HG02943 (cell line): ENCODE data around the gene MAP3K3.
A peak's percentile ranks its signal among the peaks of the same experiment; 100 is the strongest.

Experiments used
- ATAC-seq: cut with Tn5 transposase; IDR thresholded peaks from one replicate; pipeline ENCODE4 v1.9.1; 2021; ENCODE audit warnings: mild to moderate bottlenecking, low read depth, moderate library complexity; ENCODE audit not compliant: unreplicated experiment

Gene MAP3K3

DNA sequence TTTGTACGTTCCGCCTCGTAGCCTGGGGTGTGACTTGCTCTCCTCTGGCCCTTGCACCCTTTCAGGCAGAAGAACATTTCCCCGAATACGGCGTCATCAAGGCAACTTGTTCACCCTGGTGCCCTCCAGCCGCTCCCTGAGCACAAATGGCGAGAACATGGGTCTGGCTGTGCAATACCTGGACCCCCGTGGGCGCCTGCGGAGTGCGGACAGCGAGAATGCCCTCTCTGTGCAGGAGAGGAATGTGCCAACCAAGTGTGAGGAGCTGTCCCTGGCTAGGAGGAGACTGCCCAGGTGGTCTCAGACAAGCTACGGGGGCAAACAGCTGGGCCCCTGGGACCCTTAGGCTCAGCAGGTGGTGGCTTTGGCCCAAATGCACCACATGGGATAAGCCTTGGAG is 67.3 kb downstream of the MAP3K3 start:
- no peak for ATAC-seq

DNA sequence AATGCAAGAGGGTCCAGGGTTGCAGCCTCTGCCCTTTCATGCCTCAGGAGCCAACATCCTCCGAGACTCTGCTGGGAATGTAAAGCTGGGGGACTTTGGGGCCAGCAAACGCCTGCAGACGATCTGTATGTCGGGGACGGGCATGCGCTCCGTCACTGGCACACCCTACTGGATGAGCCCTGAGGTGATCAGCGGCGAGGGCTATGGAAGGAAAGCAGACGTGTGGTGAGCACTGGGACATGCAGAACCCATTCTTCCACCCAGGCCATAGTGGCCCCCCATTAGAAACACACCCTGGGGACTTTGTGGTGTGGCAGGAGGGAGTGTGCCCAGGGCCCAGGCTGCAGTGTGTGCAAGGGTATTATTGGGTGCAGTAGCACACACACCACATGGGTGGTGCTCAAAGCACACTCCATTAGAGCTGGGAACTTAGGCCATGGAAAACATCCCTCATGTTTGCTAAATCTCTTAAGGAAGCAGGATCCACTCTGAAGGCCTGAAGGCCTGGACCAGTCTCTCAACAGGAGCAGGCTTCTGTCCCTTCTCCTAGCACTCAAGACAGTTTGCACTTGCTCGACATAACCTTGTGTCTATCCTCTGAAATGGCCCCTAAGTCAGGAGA is 70.1 kb downstream of the MAP3K3 start:
- no peak for ATAC-seq

DNA sequence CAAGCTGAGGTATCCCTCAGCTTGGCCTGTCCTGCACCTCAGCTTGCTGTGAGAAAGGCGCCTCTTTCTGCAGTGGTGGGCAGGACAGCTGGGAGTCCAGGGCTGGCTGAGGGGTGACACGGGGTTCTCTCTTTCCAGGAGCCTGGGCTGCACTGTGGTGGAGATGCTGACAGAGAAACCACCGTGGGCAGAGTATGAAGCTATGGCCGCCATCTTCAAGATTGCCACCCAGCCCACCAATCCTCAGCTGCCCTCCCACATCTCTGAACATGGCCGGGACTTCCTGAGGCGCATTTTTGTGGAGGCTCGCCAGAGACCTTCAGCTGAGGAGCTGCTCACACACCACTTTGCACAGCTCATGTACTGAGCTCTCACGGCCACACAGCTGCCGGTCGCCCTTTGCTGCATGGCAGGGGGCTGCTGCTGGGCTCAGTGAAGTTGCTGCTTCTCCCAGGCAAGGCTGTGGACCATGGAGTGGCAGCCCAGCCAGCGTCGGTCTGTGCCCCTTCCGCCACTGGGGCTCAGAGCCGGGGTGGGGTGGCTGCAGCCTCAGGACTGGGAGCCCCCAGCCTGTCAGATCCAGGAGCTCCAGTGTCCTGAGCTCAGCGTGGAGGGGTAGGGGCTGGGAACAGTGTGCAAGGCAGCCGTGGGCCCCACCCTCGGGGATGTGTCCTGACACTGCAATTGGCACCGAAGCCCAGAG is 71.3 kb downstream of the MAP3K3 start:
- ATAC-seq = no peak

DNA sequence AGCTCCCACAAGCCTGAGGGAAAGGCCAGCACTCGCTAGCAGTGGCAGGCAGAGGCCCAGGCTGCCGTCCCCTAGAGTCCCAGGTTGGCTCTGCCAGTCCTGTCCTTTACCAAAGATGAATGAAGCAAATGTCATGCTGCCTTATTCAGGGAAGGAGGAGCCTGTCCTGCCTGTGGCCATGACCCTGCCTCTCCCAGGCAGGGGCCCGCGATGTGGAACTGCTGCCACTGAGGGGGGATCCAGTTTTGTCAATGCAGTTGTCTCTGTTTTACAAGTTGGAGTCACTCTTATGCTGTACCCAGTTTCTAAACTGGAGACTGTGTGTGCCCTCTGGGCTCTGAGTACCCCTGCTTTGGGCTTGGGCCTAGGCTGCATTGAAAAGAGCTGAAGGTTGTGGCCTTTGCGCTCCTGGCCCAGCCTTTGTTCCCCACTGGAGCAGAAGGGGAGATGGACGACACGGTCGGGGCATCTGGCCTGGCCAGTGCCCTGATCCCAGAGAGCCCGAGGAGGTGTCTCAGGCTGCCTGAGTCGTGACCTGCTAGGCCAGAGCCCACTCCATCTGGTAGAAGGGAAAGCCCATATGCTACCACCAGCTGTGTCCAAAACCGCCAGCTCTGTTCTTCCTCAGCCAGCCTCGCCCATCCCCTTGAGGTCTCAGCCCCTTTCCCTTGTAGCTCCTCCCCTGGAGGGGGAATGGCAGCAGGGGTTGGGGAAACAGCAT is 72.2 kb downstream of the MAP3K3 start:
- no peak for ATAC-seq

DNA sequence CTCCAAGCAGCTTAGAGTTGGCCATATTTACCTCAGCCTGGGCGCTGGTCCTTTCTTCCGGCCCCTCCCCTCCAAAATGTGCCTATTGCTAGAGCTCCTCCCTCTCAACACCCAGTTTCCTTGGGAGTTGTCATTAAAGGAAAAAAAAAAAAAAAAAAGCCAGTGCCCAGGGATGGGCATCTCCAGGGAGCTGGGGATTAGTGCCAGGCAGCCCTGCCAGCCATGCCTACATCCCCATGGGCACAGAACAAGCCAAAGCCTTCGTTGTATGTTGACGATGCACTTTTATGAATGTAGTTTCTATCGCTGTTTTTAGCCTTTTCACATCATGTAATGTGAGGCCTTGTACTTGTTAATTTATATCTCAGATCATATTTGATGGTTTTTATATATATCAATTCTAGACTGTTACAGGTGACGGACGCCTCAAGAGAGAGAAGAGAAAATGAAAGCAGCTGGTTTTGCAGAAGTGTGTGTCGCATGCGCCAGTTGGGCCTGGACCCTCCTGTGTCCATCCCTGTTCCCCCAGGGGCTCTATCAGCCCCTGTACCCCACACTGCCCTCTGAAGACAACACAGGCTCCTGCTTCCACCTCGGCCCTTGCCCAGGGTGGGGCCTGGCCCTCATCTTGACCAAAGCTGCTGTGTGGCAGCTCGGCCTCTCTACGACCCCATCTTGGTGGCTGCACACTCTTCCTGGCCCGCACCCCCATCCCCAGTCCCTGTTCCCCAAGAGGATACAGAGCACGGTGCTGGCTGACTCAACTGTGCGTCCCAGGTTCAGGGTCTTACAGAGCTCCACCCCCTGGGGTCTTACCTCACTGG is 72.9 kb downstream of the MAP3K3 start:
- ATAC-seq = no peak

DNA sequence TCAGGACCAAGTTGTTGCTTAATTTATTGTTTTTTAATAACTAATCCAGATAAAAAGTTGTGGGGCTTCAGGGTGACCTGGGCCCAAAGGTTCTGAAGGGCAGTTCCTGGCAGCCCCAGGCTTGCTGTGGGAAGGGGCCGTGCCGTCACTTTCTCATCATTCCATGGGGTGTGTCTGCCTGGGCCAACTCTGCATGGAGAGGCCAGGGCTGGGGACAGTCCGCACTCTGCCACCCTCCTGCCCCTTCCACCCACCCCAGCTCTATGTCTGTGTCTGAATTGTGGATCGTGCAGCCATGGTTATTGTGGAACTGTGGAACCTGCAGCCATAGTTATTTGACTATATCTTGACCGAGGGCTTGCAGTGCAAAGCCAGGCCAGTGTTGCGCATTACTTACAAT is 73.7 kb downstream of the MAP3K3 start:
- ATAC-seq = no peak

DNA sequence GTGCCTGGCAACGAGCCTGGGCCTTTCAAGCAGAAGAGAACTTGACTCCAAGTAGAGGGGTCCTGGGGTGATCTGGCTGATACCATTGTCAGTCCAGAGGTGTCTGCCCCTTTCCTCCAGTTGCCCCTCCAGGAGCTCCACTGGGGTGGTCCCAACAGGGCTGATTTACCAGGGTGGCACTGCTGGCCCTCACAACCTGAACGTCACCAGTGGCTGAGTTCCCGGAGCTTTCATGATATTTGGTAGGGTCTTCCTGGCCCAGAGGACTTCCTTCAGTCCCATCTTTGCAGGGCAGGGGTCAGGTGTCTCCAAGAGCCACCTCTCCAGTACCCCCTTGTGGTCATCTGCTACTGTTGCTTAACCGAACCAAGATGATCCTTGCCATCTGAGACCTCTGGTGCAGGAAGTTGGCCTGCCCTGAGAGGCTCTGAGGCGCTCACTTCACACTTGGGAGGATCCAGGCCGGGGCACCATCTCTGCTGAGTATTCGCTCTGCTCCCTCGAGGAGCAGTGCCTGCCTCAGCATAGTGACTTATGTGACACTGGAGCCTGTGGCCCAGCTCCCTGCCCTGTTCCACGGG is 74.3 kb downstream of the MAP3K3 start:
- no peak for ATAC-seq

DNA sequence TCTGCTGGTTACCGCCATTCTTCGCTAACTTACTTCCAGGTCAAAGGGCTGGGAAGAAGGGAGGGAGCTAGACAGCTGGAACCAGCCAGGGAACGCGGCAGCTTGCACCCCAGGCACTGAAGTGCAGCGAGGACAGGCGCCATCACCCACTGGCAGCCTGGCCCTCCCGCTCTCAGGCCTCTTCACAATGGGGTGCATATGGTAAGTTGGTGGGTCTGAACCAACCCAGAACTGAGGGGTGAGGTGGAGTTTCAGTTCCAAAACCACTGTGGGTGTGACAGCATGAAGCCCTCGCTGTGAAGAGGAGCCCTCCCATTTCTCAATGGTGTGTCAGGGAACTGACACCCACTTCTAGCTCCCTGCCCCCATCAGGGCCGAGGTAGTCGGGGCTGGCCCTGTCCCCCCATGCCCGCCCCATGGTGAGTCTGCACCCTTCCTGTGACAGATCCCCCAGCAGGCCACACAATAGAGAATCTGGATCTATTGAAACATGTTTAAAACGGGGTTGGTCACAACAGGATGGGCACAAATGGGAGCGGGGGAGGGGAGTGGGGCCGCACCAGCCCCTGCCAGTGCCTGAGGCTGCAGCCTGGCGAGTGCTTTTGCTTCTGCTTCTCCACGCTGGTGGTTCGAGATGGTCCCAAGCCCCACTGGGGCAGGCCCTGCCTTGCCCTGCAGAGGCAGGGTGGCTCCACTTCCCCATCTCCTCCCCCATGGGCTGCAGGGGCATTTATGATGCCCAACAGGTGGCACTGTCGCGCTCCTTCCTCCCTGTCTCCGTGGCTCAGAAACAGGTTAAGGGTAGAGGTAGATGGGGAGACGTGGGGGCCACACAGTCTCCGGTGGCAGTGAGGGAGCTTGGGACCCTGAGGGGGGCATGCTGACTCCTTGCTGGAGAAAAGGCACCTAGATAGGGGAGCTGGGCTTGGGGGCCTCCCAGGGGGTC is 75.4 kb downstream of the MAP3K3 start:
- peak; percentile 31 for ATAC-seq

DNA sequence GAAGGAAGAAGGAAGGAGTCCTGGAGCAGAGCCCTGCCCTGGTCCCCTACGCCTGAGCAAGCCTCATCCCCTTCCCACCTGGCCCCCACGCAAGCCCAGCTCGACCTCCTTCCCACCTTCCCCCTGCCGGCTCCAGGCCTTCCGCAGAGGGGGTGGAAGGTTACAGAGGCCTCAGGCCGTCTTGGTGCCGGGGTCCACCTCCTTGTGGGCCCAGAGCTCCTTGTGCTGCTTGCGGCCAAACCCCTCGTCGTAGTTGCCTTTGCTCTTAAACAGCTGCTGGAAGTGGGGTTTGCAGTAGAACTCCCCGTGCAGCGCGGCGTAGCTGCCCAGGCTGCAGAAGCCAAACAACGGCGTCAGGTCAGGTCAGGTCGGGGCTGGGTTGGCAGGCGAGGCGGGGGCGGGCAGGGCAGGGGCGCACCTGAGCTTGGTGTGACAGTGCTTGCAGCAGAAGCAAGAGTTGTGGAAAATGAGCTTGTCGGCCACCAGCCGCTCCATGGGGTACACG is 76.2 kb downstream of the MAP3K3 start:
- ATAC-seq = no peak

DNA sequence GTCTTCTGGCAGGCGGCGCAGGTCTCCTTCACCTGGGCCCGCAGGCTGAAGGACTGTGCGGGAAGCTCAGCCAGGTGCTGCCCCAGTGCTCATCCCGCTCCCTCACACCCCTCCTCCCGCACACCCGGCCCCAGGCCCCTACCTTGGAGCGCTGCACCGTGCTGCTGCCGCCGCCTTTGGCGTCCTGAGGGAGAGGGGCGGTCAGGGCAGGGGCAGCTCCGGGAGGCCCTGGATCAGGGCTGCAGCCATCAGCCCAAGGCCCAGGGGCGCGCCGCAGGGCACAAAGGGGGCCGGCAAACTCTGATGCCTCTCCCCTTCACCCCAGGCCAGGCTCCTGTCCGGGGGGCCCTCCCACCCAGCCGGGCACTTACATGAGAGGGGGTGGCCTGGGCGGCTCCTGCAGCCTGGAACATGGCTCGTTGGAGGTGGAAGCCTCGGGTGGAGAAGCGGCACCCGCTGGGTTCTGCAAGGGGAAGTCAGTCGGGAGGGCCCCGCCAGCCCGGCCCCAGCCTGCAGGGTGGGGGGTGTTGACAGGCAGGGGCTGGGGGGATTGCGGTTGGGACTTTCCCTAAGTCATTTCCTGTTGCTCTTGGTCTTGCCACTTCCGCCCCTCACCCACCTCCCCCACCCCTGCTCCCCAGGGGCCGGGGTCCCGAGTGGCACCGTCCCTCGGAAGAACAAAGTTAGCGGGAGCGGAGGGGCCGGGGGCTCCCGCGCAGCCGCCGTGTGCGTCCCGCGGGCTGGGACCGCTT is 76.8 kb downstream of the MAP3K3 start:
- peak; percentile 30 for ATAC-seq

DNA sequence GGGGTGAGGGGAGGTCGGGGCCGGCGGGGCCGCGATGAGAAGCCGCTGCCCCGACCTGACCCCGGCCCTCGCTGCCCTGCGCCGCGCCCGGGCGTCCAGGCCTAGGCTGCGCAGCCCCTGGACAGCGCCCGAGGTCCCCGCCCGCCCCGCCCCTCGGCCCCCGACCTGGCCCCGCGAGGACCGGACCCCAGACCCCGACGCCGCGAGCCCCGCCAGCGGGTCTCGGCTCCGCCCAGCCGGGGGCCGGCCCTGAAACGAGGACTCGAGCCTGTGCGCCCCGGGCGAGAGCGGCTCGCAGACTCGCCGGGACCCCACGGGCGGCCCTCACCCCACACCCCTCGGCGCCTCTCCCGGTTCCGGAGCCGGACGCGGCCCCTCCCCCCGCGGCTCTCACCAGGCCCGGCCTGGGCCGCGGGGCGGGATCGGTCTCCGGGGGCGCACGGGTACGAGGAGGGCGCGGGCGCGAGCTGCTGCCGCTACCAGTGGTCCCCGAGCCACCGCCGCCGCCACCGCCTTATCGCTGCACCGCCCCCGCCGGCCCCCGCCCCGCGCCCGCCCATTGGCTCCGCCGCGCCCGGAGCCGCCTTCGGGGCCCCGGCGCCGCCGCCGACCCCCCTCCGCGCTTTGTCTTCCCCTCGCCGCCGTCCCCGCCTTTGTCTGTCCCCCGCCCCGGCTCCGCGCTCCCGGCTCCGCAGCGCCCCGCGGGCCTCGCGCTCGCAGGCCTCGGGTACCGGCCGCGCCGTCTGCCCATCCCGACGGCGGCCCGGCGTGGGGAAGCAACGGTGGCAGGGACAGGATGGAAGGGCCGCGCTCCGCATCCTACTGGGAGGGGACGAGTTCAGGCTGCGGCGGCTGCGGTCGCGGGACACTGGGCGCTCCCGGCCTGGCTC is 77.7 kb downstream of the MAP3K3 start, which contains the start of gene LIMD2:
Gene LIMD2 (minus strand): TSS at position 488 of the 890 bp plus-strand sequence. CDS start 827 bp downstream, outside the sequence.
- peak; percentile 16 for ATAC-seq

DNA sequence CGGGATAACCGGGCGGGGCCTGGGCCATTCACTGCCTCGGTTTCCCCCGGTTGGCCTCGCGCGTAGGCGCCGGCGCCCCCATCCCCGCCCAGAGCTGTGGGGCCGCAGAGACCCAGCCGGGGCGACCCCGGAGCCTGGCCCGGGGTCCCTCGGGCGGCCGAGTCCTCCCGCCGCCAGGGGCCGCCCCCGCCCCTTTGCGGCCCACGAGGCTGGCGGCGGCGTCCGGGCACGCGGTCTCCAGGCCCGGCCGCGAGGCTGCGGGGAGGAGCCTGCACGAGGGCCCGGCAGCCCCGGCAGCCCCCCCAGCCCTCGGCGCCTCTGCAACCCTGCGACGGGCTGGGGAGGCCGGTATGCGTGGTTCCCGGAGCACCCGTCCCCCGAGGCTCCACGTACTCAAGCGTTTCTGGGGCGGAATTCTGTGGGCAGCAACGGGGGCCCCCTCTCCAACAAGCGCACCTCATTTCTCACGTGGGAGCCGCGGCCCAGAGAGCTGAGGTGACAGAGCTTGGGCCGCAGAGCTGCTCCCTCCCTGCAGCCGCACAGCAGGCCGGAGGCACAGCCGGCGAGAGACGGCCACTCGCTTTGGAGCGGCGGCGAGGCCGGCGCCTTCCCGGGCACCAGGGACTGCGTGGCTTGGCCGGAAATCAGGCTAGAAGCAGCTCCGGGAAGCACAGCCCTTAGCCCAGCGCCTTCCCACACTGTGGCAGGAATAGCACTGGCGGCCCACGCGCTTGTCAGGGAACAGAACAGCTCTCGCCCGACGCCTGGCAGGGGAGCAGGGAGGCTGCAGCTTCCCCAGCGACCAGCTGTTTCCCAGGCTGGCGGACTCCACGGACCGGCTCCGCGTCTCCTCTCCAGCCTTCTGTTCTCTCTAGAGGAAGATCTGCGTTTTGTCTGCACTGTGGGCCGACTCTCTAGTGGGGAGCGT is 78.6 kb downstream of the MAP3K3 start:
- no peak for ATAC-seq

DNA sequence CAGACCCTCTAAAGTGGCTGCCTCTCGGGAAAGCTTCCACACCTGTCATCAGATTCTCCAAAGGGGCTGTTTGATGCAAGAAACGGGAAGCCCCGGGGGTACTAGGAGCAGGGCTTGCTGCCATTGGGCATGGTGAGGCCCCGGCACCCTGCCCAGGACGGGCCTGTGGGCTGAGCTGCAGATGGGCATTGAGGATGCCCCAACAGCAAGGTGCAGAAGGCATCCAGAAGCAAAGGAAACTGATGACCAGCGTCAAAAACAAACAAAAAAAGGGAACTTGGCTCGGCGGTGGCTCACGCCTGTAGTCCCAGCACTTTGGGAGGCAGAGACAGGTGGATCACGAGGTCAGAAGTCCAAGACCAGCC is 79.2 kb downstream of the MAP3K3 start:
- ATAC-seq = no peak

DNA sequence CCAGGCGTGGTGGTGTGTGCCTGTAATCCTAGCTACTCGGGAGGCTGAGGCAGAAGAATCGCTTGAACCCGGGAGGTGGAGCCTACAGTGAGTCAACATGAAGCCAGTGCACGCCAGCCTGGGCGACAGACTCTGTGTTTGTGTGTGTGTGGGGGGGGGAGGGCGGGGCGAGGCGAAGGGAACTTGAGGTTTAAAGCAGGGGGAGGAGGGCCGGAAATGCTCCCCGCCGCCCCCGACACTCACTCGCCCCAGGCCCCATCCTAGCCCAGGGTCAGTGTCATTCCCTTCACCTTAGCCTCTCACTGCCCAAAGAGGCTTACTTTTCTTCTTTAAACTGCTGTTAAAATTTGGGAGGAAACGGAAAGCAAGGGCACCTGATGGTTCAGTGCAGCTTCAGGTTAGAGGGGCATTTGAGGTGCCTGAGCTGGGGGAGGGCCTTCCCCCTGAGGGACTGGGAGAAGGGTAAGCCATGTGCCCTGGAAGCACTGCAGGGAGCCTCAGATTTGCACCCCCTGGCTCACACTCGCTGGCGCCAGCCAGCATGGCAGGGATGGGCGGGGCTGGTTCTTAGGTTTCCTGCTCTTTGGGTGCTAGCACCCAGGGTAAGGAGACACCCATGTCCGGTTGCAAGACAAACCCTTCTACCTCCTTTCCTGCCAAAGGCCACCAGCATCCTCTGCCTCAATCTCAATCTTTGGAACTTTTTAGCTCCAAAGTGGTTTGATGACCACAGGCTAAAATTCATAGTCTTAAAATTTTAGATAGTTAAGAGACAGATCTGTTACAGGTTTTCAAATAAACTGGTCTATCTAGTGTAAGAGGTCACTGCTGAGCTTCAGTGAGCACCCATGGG is 79.9 kb downstream of the MAP3K3 start:
- ATAC-seq = no peak

DNA sequence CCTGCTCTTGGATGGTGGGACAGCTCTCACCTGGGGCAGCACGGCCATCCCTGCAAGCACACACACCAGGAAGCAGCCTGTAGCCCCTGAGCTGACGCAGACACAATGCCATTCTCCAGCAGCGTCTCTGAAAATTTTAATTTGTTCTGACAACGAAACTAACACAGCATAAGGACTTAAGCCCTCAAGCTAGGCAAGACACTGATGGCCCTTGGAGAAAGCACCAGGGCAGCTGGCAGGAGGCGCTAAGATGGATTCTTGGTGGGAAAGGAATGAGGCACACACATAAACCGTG is 80.5 kb downstream of the MAP3K3 start:
- no peak for ATAC-seq

DNA sequence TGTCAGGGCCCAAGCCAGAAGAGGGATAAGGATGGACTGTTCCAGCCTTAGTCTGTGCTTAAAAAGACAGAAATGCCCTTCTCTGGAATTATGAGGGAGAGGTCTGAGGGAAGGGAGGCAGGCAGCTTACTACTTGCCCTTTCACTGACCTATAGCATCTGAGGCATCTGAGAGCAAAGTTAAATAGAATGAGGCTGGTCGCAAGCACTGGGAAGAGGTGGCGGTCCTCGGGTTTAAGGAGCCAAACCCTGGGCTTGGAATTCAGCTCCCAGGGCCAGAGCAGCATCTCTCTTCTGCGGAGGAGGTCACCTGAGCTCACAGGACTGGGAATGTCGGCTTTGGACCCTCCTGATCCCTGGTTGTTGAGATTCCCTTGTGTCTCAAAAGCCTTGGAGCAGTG is 80.8 kb downstream of the MAP3K3 start:
- no peak for ATAC-seq
